GM12864 (cell line): ENCODE data around the gene SSNA1.

ENCODE experiments used
- DNase-seq: peaks from one replicate; pipeline ENCODE4 v3.0.0-alpha.2; 2011; ENCODE audit warnings: low read depth
- H3K4me3 ChIP-seq: 2 replicates; pipeline ENCODE4 v1.5.1; 2011; ENCODE audit warnings: mild to moderate bottlenecking, low read depth, low read length, control low read depth
- TF ChIP-seq, protein P1 (sequence below): IDR thresholded peaks from 2 replicates; pipeline ENCODE4 v1.5.1; 2011; ENCODE audit warnings: low read depth, mild to moderate bottlenecking, moderate library complexity, low read length, control low read depth, inconsistent platforms; ENCODE audit errors: missing control alignments

The SSNA1 gene

GRCh38 chr9:137141976-137142936 lies 46.2 kb upstream of the SSNA1 start:
- H3K4me3 ChIP-seq = no peak overlapping the region
- no peak for DNase-seq
- TF ChIP-seq, protein P1, sequence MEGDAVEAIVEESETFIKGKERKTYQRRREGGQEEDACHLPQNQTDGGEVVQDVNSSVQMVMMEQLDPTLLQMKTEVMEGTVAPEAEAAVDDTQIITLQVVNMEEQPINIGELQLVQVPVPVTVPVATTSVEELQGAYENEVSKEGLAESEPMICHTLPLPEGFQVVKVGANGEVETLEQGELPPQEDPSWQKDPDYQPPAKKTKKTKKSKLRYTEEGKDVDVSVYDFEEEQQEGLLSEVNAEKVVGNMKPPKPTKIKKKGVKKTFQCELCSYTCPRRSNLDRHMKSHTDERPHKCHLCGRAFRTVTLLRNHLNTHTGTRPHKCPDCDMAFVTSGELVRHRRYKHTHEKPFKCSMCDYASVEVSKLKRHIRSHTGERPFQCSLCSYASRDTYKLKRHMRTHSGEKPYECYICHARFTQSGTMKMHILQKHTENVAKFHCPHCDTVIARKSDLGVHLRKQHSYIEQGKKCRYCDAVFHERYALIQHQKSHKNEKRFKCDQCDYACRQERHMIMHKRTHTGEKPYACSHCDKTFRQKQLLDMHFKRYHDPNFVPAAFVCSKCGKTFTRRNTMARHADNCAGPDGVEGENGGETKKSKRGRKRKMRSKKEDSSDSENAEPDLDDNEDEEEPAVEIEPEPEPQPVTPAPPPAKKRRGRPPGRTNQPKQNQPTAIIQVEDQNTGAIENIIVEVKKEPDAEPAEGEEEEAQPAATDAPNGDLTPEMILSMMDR = no peak

DNA sequence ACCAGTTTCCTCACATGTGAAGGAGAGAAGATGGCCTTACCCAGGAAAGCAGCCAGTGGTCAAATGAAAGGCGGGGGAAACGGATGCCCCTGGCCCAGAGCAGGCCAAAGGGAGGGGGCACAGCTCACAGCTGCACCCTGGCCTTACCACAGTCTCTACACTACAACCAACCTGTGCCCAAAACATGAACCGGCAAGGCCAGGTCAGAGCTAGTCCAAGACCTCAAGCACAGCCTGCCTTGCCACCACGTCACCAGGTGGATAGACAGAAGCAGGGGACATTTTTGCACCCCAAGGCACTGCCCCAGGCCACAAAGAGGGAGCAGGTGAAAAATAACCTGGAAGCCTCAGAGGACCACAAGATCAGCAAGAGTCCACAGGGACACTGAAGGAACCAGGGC lies 45.0 kb upstream of the SSNA1 start:
- DNase-seq = no peak
- no peak overlapping the region for H3K4me3 ChIP-seq
- TF ChIP-seq, protein P1 = no peak

DNA sequence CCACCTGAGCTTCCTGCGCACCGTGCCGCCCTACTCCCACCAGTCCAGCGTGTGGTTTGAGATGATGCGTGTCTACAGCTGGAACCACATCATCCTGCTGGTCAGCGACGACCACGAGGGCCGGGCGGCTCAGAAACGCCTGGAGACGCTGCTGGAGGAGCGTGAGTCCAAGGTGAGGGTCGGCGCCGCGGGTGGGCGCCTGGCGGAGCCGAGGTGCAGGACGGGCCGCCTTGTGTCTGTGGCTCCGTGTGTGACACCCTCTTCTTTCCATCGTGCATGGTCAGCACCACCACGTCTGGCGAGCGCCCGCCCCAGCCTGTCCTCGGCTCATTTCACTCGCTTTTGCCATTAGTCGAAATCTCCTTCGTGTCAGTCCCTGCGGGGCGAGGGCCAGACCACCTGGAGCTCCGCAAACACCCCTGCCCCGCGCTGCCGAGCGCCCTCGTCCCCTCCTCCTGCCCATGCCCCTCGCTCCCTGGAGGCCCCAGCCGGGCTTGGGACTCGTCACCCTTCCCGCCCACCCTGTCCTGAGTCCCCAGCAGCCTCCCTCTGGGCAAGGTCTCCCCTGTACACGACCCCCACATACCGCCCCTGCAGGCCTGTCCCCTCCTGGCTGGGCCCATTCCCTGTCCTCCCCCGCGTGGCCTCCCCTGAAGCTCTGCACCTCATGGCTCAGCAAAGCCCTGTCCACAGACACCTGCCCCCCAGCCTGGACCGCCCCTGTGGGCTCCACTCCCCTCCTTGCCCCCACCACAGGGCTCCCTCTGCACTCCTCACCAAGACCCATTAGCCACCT lies 42.5 kb upstream of the SSNA1 start:
- TF ChIP-seq, protein P1 = no peak
- no peak overlapping the region for H3K4me3 ChIP-seq
- no peak for DNase-seq

GRCh38 chr9:137146527-137146918 lies 42.0 kb upstream of the SSNA1 start:
- TF ChIP-seq, protein P1 = no peak

GRCh38 chr9:137147091-137147792 lies 41.2 kb upstream of the SSNA1 start:
- no peak overlapping the region for H3K4me3 ChIP-seq
- TF ChIP-seq, protein P1 = no peak
- no peak for DNase-seq

More at GRCh38 chr9:137146527-137146918, 42.0 kb upstream of the SSNA1 start:
- H3K4me3 ChIP-seq = no peak overlapping the region
- DNase-seq = no peak

- DNase-seq = no peak
- no peak overlapping the region for H3K4me3 ChIP-seq
- TF ChIP-seq, protein P1 = no peak
Observed at GRCh38 chr9:137147793-137148160, 40.7 kb upstream of the SSNA1 start.
